ENCODE measurements around the gene FLT3. TPM values are rescaled to one million over a fixed set of nuclear protein-coding genes. Genes with fewer than 3 reads are reported as not detected.
"Not testable (repeated sequence)": the region's sequence is repeated elsewhere in the genome, so short reads cannot be mapped to it uniquely, and the experiment has no call there.

FLT3 gene
- total and polyA plus RNA-seq, 9 of the 15 experiments (the other 6 are each of a cell fraction or from before 2014, with no cell fraction given): not detected

DNA sequence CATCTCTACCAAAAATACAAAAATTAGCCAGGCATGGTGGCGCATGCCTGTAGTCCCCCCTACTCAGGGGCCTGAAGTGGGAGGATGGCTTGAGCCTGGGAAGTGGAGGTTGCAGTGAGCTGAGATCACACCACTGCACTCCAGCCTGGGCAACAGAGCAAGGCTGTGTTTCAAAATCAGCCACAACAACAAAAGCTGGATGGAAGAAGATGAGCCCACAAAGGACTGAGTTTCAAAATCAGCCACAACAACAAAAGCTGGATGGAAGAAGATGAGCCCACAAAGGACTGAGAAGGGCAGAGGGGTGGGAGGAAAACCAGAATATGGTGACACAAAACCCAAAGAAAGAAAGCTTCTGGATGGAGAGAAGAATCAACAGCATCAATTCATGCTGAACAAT is 67.9 kb downstream of the FLT3 start:
- H3K4me1 ChIP-seq (replicated peaks in 1 of 2; ENCODE audit: control insufficient read depth in 2 of 2, insufficient read depth in 2 of 2, low read length in 2 of 2); DNase-seq (ENCODE audit: extremely low read depth in 1 of 4, low spot score in 3 of 4); intact Hi-C loops (cut with micrococcal nuclease); H3K9me1 ChIP-seq (ENCODE audit: control insufficient read depth, insufficient read depth, low read length); ATAC-seq; H3K9me3 ChIP-seq (replicated peaks; ENCODE audit: control insufficient read depth, insufficient read depth, low read depth, low read length); H3K4me3 ChIP-seq; H3K4me2 ChIP-seq (ENCODE audit: insufficient read depth, low read length); CTCF ChIA-PET (ENCODE audit: low intra/inter-chr PET ratio); H3K36me3 ChIP-seq (ENCODE audit: control insufficient read depth, insufficient read depth, low read length); POLR2A ChIA-PET; H2AFZ ChIP-seq (ENCODE audit: low read depth, low read length); H3K9ac ChIP-seq (ENCODE audit: insufficient read depth in 1 of 2, low read depth in 2 of 2, low read length in 2 of 2); BruUV-seq (replicated peaks); H3K79me2 ChIP-seq (ENCODE audit: control insufficient read depth, insufficient read depth, low read length); FAIRE-seq; H4K20me1 ChIP-seq (replicated peaks; ENCODE audit: control insufficient read depth, insufficient read depth, low read length); H3K27ac ChIP-seq (ENCODE audit: extremely low read depth, low read depth, low read length); in situ Hi-C loops (cut with MboI): not testable (repeated sequence)
- WGBS (ENCODE audit: insufficient coverage, low coverage, missing lambda C conversion rate): 29% methylated on average over 1 of the region's 1 CpG
- peaks cover 7 to 16% of the 10 kb centered on the region in 2 experiments for H3K27me3 ChIP-seq (ENCODE audit: control insufficient read depth in 2 of 2, insufficient read depth in 2 of 2, low read length in 2 of 2)

DNA sequence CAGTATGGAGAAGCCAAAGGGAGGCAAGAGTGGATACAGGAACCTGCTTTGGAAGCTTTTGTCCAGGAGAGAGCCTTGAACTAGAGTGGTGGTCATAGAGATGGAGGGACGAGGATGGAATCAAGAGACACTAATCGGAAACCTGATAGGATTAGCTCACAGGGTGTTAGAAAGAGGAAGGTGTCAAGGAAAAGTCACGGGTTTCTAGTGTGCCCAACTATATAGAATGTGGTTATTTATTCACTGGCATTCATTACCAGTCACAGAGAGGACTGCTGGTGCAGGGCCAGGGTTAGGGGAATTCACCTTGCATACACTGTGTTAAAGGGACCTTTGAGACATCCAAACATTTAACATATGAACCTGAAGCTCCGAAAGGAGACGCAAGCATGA is 68.5 kb downstream of the FLT3 start:
- H3K79me2 ChIP-seq (ENCODE audit: control insufficient read depth, insufficient read depth, low read length): no peaks in the 10 kb centered on the region
- in situ Hi-C loops (cut with MboI): no loop called here
- H3K9me3 ChIP-seq (replicated peaks; ENCODE audit: control insufficient read depth, insufficient read depth, low read depth, low read length): no peaks in the 10 kb centered on the region
- no peak overlapping the region for H3K9ac ChIP-seq (ENCODE audit: insufficient read depth in 1 of 2, low read depth in 2 of 2, low read length in 2 of 2)
- H4K20me1 ChIP-seq (replicated peaks; ENCODE audit: control insufficient read depth, insufficient read depth, low read length): no peaks in the 10 kb centered on the region
- no peak overlapping the region for H3K4me2 ChIP-seq (ENCODE audit: insufficient read depth, low read length)
- DNase-seq (ENCODE audit: extremely low read depth in 1 of 4, low spot score in 3 of 4) (no peak), FAIRE-seq (no peak), ATAC-seq (no peak)
- H3K9me1 ChIP-seq (ENCODE audit: control insufficient read depth, insufficient read depth, low read length): no peaks in the 10 kb centered on the region
- CTCF ChIA-PET (ENCODE audit: low intra/inter-chr PET ratio): no interaction called here
- no peak for TF ChIP-seq ZNF124 (CRISPR knock-in tag; IDR thresholded peaks at IDR 0.05)
- TF ChIP-seq MTA2 (IDR thresholded peaks at IDR 0.05; ENCODE audit: low read depth): no peak
- no peak for TF ChIP-seq TAF15 (IDR thresholded peaks at IDR 0.05; ENCODE audit: low read depth, low read length)
- TF ChIP-seq ZNF76 (CRISPR knock-in tag; IDR thresholded peaks at IDR 0.05; ENCODE audit: borderline replicate concordance): no peak
- TF ChIP-seq HDAC8 (tag; IDR thresholded peaks at IDR 0.05): no peak
- TF ChIP-seq HCFC1 (IDR thresholded peaks at IDR 0.05; ENCODE audit: low read depth, low read length): no peak
- intact Hi-C loops (cut with micrococcal nuclease): no loop called here
- no peak overlapping the region for H2AFZ ChIP-seq (ENCODE audit: low read depth, low read length)
- no peaks in the 10 kb centered on the region for H3K36me3 ChIP-seq (ENCODE audit: control insufficient read depth, insufficient read depth, low read length)
- no peak overlapping the region for H3K4me3 ChIP-seq
- no TSS peak for BruUV-seq (replicated peaks)
- 0% methylated on average over 5 of the region's 5 CpGs for WGBS (ENCODE audit: insufficient coverage, low coverage, missing lambda C conversion rate)
- POLR2A ChIA-PET: no interaction called here
- no peaks in the 10 kb centered on the region for H3K4me1 ChIP-seq (replicated peaks in 1 of 2; ENCODE audit: control insufficient read depth in 2 of 2, insufficient read depth in 2 of 2, low read length in 2 of 2)
- H3K27me3 ChIP-seq (ENCODE audit: control insufficient read depth in 2 of 2, insufficient read depth in 2 of 2, low read length in 2 of 2): peaks cover 7 to 16% of the 10 kb centered on the region in 2 experiments
- no peak overlapping the region for H3K27ac ChIP-seq (ENCODE audit: extremely low read depth, low read depth, low read length)

Data from K562 (cell line).